Fibroblast of pulmonary artery (primary cell): ENCODE results near the gene RIBC2.
"Not testable (repeated sequence)": the region's sequence is repeated elsewhere in the genome, so short reads cannot be mapped to it uniquely, and the experiment has no call there.

Experiments
- DNase-seq: peaks from one replicate; pipeline ENCODE4 v3.0.0-alpha.2; 2010; ENCODE audit warnings: low read depth
- H3K4me3 ChIP-seq: replicated peaks from 2 replicates; pipeline ENCODE4 v1.5.1; 2011; ENCODE audit warnings: low read depth, mild to moderate bottlenecking, control low read depth, low read length, moderate library complexity
- CTCF ChIP-seq: IDR thresholded peaks from 2 replicates; pipeline ENCODE4 v1.5.1; 2011; ENCODE audit warnings: mild to moderate bottlenecking, control low read depth, low read length, inconsistent platforms; ENCODE audit errors: missing control alignments

The RIBC2 gene

GRCh38 chr22:45428391-45429385 lies 15.2 kb downstream of the RIBC2 start:
- no peak for DNase-seq
- no peak overlapping the region for H3K4me3 ChIP-seq
- no peak for TF ChIP-seq CTCF

- H3K4me3 ChIP-seq: no peak overlapping the region
- TF ChIP-seq CTCF: no peak
- no peak for DNase-seq
Measured at GRCh38 chr22:45429424-45429823, 15.9 kb downstream of the RIBC2 start.

DNA sequence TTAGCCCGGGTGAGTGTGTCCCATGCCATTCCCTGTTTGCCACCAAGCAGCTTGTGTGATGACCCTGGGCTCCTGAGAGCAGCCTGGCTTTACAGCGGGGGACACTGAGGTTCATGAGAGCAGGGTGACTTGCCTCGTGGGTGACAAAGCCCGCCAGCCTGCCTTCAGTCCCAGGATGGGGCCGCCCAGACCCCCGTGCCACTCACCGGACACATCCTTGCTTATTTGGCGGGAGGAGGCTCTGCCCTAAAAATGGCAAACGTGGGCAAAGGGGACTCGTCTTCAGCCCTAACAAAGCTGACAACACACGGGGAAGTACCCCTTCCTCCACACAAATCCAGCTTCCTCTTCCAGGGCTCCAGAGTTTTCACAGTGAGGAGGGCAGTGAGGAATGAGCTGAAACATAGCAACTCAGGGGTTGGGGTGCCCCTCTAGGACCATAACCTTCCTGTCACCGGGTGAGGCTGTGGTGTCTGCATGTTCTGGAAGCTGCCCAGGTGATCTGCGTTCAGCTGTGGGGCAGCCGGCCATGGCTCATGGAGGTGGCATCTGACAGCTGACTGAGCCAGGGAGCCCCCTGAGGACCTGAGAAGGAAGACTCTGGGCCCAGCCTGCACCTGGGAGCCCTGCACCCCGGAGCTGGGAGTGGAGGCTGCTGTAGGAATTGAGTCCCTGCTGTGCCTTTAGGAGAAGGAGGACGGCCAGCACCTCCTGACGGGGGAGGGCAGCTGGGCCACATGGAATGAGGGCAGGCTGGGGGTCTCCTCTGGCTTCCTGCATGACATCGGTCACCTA lies 16.7 kb downstream of the RIBC2 start:
- DNase-seq: no peak

GRCh38 chr22:45430871-45431270 lies 17.4 kb downstream of the RIBC2 start:
- H3K4me3 ChIP-seq: no peak overlapping the region
- no peak for TF ChIP-seq CTCF
- no peak for DNase-seq

More for the DNA sequence above, 16.7 kb downstream of the RIBC2 start:
- no peak overlapping the region for H3K4me3 ChIP-seq
- no peak for TF ChIP-seq CTCF

GRCh38 chr22:45434981-45435380 lies 21.5 kb downstream of the RIBC2 start:
- no peak overlapping the region for H3K4me3 ChIP-seq
- no peak for TF ChIP-seq CTCF
- no peak for DNase-seq

- H3K4me3 ChIP-seq: no peak overlapping the region
- DNase-seq: peak; percentile 93
- TF ChIP-seq CTCF: peak; percentile 100
Measured at GRCh38 chr22:45435544-45436139, 22.1 kb downstream of the RIBC2 start.

DNA sequence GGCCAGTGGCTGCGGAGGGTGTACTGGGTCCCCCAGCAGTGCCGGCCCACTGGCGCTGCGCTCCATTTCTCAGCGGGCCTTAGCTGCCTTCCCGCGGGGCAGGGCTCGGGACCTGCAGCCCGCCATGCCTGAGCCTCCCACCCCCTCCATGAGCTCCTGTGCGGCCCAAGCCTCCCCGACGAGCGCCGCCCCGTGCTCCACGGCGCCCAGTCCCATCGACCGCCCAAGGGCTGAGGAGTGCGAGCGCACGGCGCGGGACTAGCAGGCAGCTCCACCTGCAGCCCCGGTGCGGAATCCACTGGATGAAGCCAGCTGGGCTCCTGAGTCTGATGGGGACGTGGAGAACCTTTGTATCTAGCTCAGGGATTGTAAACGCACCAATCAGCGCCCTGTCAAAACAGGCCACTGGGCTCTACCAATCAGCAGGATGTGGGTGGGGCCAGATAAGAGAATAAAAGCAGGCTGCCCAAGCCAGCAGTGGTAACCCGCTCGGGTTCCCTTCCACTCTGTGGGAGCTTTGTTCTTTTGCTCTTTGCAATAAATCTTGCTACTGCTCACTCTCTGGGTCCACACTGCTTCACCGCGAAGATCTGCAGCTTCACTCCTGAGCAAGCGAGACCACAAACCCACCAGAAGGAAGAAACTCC lies 23.5 kb downstream of the RIBC2 start:
- H3K4me3 ChIP-seq, DNase-seq: not testable (repeated sequence)
